H1 (cell line): ENCODE results near the gene HMGB4. TPM values are rescaled to one million over a fixed set of nuclear protein-coding genes. Genes with fewer than 3 reads are reported as not detected.

ENCODE experiments used
- CTCF ChIA-PET: fragments of 300-600 bp; sonication (Branson Sonifier 250); formaldehyde crosslinking; loops from one replicate; lab custom pipeline; 2021; ENCODE audit not compliant: partially characterized antibody; lab: Charles Lee
- POLR2A ChIA-PET: fragments of 300-600 bp; sonication (Branson Sonifier 250); formaldehyde crosslinking; loops from one replicate; lab custom pipeline; 2021; ENCODE audit warnings: inconsistent platforms; ENCODE audit not compliant: partially characterized antibody; lab: Charles Lee
- DNase-seq, 2 experiments: peaks; one replicate each; pipeline versions ENCODE4 v3.0.0 to v3.0.0-alpha.2; 2010 to 2022; ENCODE audit warnings: low spot score in 2 of 2, low read depth in 1 of 2, mixed read lengths in 1 of 2
- FAIRE-seq: peaks from 2 replicates; lab custom pipeline; 2011; peaks lifted over from hg19 to GRCh38; lab: Jason Lieb, UNC
- H2AFZ ChIP-seq: 2 replicates; pipeline ENCODE4 v1.8.1; 2012; ENCODE audit warnings: low read length, inconsistent platforms
- H2AK5ac ChIP-seq: 2 replicates; pipeline ENCODE4 v1.6.1; 2013; ENCODE audit warnings: low read depth, low read length
- H2BK120ac ChIP-seq: replicated peaks from 2 replicates; pipeline ENCODE3; 2013; ENCODE audit warnings: low read depth, low read length, inconsistent platforms
- H2BK12ac ChIP-seq: 2 replicates; pipeline ENCODE4 v1.6.1; 2013; ENCODE audit warnings: low read depth, low read length
- H2BK15ac ChIP-seq: 2 replicates; pipeline ENCODE4 v1.6.1; 2013; ENCODE audit warnings: low read length
- H2BK20ac ChIP-seq: 2 replicates; pipeline ENCODE4 v1.6.1; 2013; ENCODE audit warnings: low read length
- H2BK5ac ChIP-seq: 2 replicates; pipeline ENCODE4 v1.6.1; 2013; ENCODE audit warnings: low read depth, low read length
- H3K14ac ChIP-seq: 2 replicates; pipeline ENCODE4 v1.6.1; 2013; ENCODE audit warnings: inconsistent platforms; ENCODE audit not compliant: insufficient read length
- H3K18ac ChIP-seq: 2 replicates; pipeline ENCODE4 v1.6.1; 2013; ENCODE audit warnings: low read length; ENCODE audit errors: extremely low read depth
- H3K23ac ChIP-seq: 2 replicates; pipeline ENCODE4 v1.6.1; 2013; ENCODE audit warnings: inconsistent platforms; ENCODE audit not compliant: insufficient read length
- H3K23me2 ChIP-seq: 2 replicates; pipeline ENCODE4 v1.6.1; 2013; ENCODE audit warnings: low read depth, low read length
- H3K27ac ChIP-seq: 2 replicates; pipeline ENCODE4 v1.6.1; 2011; ENCODE audit warnings: low read depth, low read length, inconsistent platforms
- H3K27me3 ChIP-seq, 4 experiments: replicated peaks in 1 of 4; 1 replicate in 1 of 4; 2 replicates in 3 of 4; pipeline versions ENCODE4 v1.6.1 to v1.8.1; 2011 to 2013; ENCODE audit warnings: low read length in 3 of 4, mild to moderate bottlenecking in 3 of 4, inconsistent platforms in 2 of 4, mixed read lengths in 2 of 4, moderate library complexity in 1 of 4; ENCODE audit not compliant: control insufficient read depth in 3 of 4, insufficient read depth in 3 of 4; ENCODE audit errors: extremely low read depth in 1 of 4
- H3K36me3 ChIP-seq, 4 experiments: 2 replicates each; pipeline versions ENCODE4 v1.6.1 to v1.8.1; 2011 to 2013; ENCODE audit warnings: mild to moderate bottlenecking in 4 of 4, low read length in 3 of 4, moderate library complexity in 2 of 4, control low read depth in 1 of 4, inconsistent platforms in 1 of 4; ENCODE audit not compliant: insufficient read depth in 4 of 4, control insufficient read depth in 2 of 4
- H3K4ac ChIP-seq: replicated peaks from 2 replicates; pipeline ENCODE3; 2013; ENCODE audit warnings: low read length, low read depth, mixed read lengths, inconsistent platforms; ENCODE audit not compliant: insufficient read length
- H3K4me1 ChIP-seq, 4 experiments: replicated peaks in 1 of 4; 1 replicate in 1 of 4; 2 replicates in 3 of 4; pipeline versions ENCODE4 v1.6.1 to v1.8.1; 2011 to 2013; ENCODE audit warnings: low read length in 3 of 4, inconsistent platforms in 2 of 4, mixed read lengths in 1 of 4; ENCODE audit not compliant: insufficient read depth in 4 of 4, control insufficient read depth in 3 of 4
- H3K4me2 ChIP-seq, 2 experiments: 2 replicates each; pipeline versions ENCODE4 v1.6.1 to v1.8.1; 2011 to 2013; ENCODE audit warnings: low read depth in 2 of 2, low read length in 2 of 2, control low read depth in 1 of 2, inconsistent platforms in 1 of 2, mild to moderate bottlenecking in 1 of 2; ENCODE audit not compliant: insufficient read depth in 1 of 2
- H3K4me3 ChIP-seq, 4 experiments: fragments of 200-600, 300-600 bp in 1 of 4; sonication (generic), shearing (Covaris generic), sonication (Bioruptor Twin) in 1 of 4; 2 replicates each; pipeline versions ENCODE4 v1.5.1 to v1.8.1; 2011 to 2016; ENCODE audit warnings: low read length in 4 of 4, low read depth in 3 of 4, control low read depth in 2 of 4, inconsistent platforms in 2 of 4, mild to moderate bottlenecking in 2 of 4, mixed read lengths in 1 of 4, moderate library complexity in 1 of 4; ENCODE audit not compliant: insufficient read depth in 2 of 4; ENCODE audit errors: extremely low read depth in 1 of 4
- H3K56ac ChIP-seq: replicated peaks from 2 replicates; pipeline ENCODE3; 2013; ENCODE audit warnings: low read depth, mild to moderate bottlenecking, mixed read lengths, low read length, inconsistent platforms; ENCODE audit not compliant: insufficient read length
- H3K79me1 ChIP-seq: 2 replicates; pipeline ENCODE4 v1.6.1; 2013; ENCODE audit warnings: low read depth, low read length, control low read depth
- H3K79me2 ChIP-seq, 2 experiments: 2 replicates each; pipeline versions ENCODE4 v1.6.1 to v1.8.1; 2012 to 2013; ENCODE audit warnings: low read length in 2 of 2, mild to moderate bottlenecking in 2 of 2, inconsistent platforms in 1 of 2; ENCODE audit not compliant: insufficient read depth in 2 of 2, control insufficient read depth in 1 of 2
- H3K9ac ChIP-seq, 4 experiments: replicated peaks in 1 of 4; 1 replicate in 1 of 4; 2 replicates in 3 of 4; pipeline versions ENCODE4 v1.6.1 to v1.8.1; 2011 to 2013; ENCODE audit warnings: low read depth in 3 of 4, low read length in 3 of 4, control low read depth in 2 of 4, mild to moderate bottlenecking in 2 of 4, moderate library complexity in 2 of 4, inconsistent platforms in 1 of 4; ENCODE audit errors: extremely low read depth in 1 of 4
- H3K9me3 ChIP-seq, 2 experiments: 2 replicates each; pipeline versions ENCODE4 v1.6.1 to v1.8.1; 2012 to 2013; ENCODE audit warnings: mild to moderate bottlenecking in 2 of 2, moderate library complexity in 2 of 2, control low read depth in 1 of 2, inconsistent platforms in 1 of 2, low read depth in 1 of 2, low read length in 1 of 2, mixed read lengths in 1 of 2; ENCODE audit not compliant: insufficient read depth in 2 of 2
- H4K20me1 ChIP-seq, 2 experiments: replicated peaks in 1 of 2; 2 replicates each; pipeline versions ENCODE3 to v1.8.1; 2011 to 2013; ENCODE audit warnings: inconsistent platforms in 2 of 2, low read length in 2 of 2, mild to moderate bottlenecking in 1 of 2; ENCODE audit not compliant: insufficient read depth in 2 of 2, control insufficient read depth in 1 of 2
- H4K5ac ChIP-seq: 2 replicates; pipeline ENCODE4 v1.6.1; 2013; ENCODE audit warnings: low read length, low read depth, mixed read lengths, inconsistent platforms; ENCODE audit not compliant: insufficient read length
- H4K8ac ChIP-seq: 2 replicates; pipeline ENCODE4 v1.8.0; 2013; ENCODE audit warnings: mild to moderate bottlenecking, moderate library complexity, low read length, inconsistent platforms; ENCODE audit not compliant: insufficient read depth; ENCODE audit errors: extremely low read depth
- H4K91ac ChIP-seq: replicated peaks from 2 replicates; pipeline ENCODE3; 2013; ENCODE audit warnings: low read length, mixed read lengths, inconsistent platforms; ENCODE audit not compliant: insufficient read length
- CREB1 ChIP-seq: IDR thresholded peaks from 2 replicates; pipeline ENCODE4 v1.6.1; 2012; ENCODE audit warnings: inconsistent platforms
- HDAC6 ChIP-seq: IDR thresholded peaks from one replicate; pipeline ENCODE4 v1.7.1; 2012; ENCODE audit warnings: low read depth, mild to moderate bottlenecking, inconsistent platforms, low read length, moderate library complexity
- WGBS, 2 experiments: shearing (Covaris generic) in 1 of 2; methylation state at CpG; one replicate each; pipeline versions ENCODE4 v1.1.6 to v1.1.7; 2013 to 2015; ENCODE audit warnings: low lambda C conversion rate in 2 of 2, mixed read lengths in 2 of 2, inconsistent platforms in 1 of 2, low coverage in 1 of 2, missing lambda C conversion rate in 1 of 2; ENCODE audit not compliant: insufficient replicate concordance in 2 of 2, insufficient coverage in 1 of 2, insufficient read length in 1 of 2; ENCODE audit errors: extremely low coverage in 1 of 2, missing lambda C conversion rate in 1 of 2; 5-methylcytosine and 5-hydroxymethylcytosine counted together
- long read RNA-seq, 2 experiments: library from RNA in 1 of 2; library from capped mRNA in 1 of 2; stranded (forward); transcript quantifications; one replicate each; pipeline ENCODE4 v2.0.0, GENCODE V29; 2021; ENCODE audit warnings: inconsistent platforms in 1 of 2
- polyA minus RNA-seq, 3 experiments: library from RNA; depleted of rRNA, polyadenylated mRNA; stranded (reverse); fragments of >200 nt; gene quantifications; 1 replicate in 2 of 3; 2 replicates in 1 of 3; pipeline ENCODE4 v1.2.3, GENCODE V29; 2011
- polyA plus RNA-seq, 7 experiments: library from polyadenylated mRNA; depleted of rRNA in 3 of 7; stranded (reverse) in 5 of 7; unstranded in 2 of 7; fragments of >200 nt in 5 of 7; fragments of 200-250 nt in 2 of 7; gene quantifications; 1 replicate in 5 of 7; 2 replicates in 1 of 7; 4 replicates in 1 of 7; pipeline versions ENCODE4 v1.2.1 to v1.2.3, GENCODE V29; 2011 to 2013; ENCODE audit warnings: missing spikeins in 2 of 7, mixed read lengths in 2 of 7
- total RNA-seq: library from RNA; stranded (reverse); fragmentation: NEBNext Ultra II Directional; extraction: Animal tissue kit (Norgen Biotek cat#: 25700); gene quantifications from 2 replicates; pipeline ENCODE4 v1.2.1, GENCODE V29; 2021

HMGB4 gene, protein sequence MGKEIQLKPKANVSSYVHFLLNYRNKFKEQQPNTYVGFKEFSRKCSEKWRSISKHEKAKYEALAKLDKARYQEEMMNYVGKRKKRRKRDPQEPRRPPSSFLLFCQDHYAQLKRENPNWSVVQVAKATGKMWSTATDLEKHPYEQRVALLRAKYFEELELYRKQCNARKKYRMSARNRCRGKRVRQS
- total RNA-seq (not detected in 2 replicates), polyA plus RNA-seq (2011; rRNA removed) (not detected in 2 replicates), polyA minus RNA-seq (2011; rRNA and poly(A)+ RNA removed) (not detected in 2 replicates)
- not detected for polyA plus RNA-seq (2011; cell fraction: cytosol; rRNA removed)
- polyA plus RNA-seq (2011; cell fraction: nucleus; rRNA removed): not detected
- polyA plus RNA-seq (2012, experiment 1 of 2): not detected in 4 replicates
- polyA plus RNA-seq (2012, experiment 2 of 2): not detected
- not detected for polyA plus RNA-seq (2013, experiment 1 of 2)
- polyA plus RNA-seq (2013, experiment 2 of 2): not detected
- not detected for polyA minus RNA-seq (2011; cell fraction: cytosol; rRNA and poly(A)+ RNA removed)
- not detected for polyA minus RNA-seq (2011; cell fraction: nucleus; rRNA and poly(A)+ RNA removed)
- long read RNA-seq, experiment 1: 0 reads
- long read RNA-seq, experiment 2: 0 reads

DNA sequence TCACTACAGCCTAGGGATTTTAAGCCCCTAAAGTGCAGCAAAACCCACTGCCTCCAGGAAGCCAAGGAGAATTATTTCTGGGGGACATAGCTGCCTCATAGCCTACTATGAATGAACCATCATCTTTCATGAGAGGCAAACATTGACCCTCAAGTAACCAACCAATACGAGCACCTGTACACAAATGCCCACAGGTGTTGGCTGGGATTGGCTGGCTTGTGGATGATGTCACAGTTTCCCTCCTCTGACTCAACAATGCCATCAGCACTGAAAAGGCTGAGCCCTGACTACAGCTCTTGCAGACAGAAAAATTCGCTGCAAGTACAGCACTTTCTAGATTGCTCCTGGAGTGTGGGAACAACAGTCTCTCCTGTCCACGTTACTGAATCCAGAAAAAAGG lies at the start of gene HMGB4:
HMGB4 (plus strand) TSS at position 301 of the 400 bp plus-strand sequence. CDS start 113 bp downstream, outside the sequence.
- Histone ChIP-seq H3K18ac (0 out of 2 replicates have a peak within 1 kb of the TSS, but pooled peaks have one; percentile 39), H2AK5ac (no peak within 1 kb of the TSS), H3K4me1 (peaks cover 0 to 4% (median 1%) of the 10 kb centered on the region in 4 experiments; a peak in 5 of 7 replicates), H2BK20ac (no peak within 1 kb of the TSS; the same call in 1 of the 2 replicates), H4K8ac (no peak within 1 kb of the TSS), H3K23me2 (no peaks in the 10 kb centered on the region), H2BK12ac (no peak within 1 kb of the TSS), H3K27ac (no peak within 1 kb of the TSS), H3K4ac (no peak within 1 kb of the TSS), H4K91ac (no peak within 1 kb of the TSS), H3K9me3 (peaks cover 0 to 4% of the 10 kb centered on the region in 2 experiments; a peak in 1 of 4 replicates), H2BK5ac (0 out of 2 replicates have a peak within 1 kb of the TSS, but pooled peaks have one; percentile 37), H3K9ac (no peak within 1 kb of the TSS), H3K79me2 (no peaks in the 10 kb centered on the region), H4K5ac (no peak within 1 kb of the TSS), H3K14ac (no peak within 1 kb of the TSS), H4K20me1 (no peaks in the 10 kb centered on the region), H2BK120ac (no peak within 1 kb of the TSS), H2AFZ (no peak within 1 kb of the TSS), H3K4me2 (no peak within 1 kb of the TSS), H2BK15ac (peak within 1 kb of the TSS; percentile 66; the same call in 1 of the 2 replicates), H3K23ac (no peak within 1 kb of the TSS), H3K27me3 (no peaks in the 10 kb centered on the region), H3K56ac (no peak within 1 kb of the TSS), H3K36me3 (no peaks in the 10 kb centered on the region), H3K79me1 (no peaks in the 10 kb centered on the region; the same call in 1 of the 2 replicates), H3K4me3 (no peak within 1 kb of the TSS)
- POLR2A ChIA-PET: no interaction called here
- TF ChIP-seq CREB1: peak; percentile 43; the same call in 1 of the 2 replicates
- TF ChIP-seq HDAC6: no peak
- DNase-seq (no peak), FAIRE-seq (no peak)
- CTCF ChIA-PET: interaction anchor here (1.1 to 1.6 kb wide), 2 partner anchors 10 to 136 kb away, joined by 3 read pairs; no protein-coding TSS in a partner anchor
- WGBS, 2 experiments: 80% methylated on average over 3 of the region's 3 CpGs; no CpG with 5 or more reads in 1 of the 2 experiments
